Cardiac septum (tissue), 1 donor: ENCODE measurements around the gene LIN37. TPM values are rescaled to one million over a fixed set of nuclear protein-coding genes. Genes with fewer than 3 reads are reported as not detected.
"Not testable (repeated sequence)": the region's sequence is repeated elsewhere in the genome, so short reads cannot be mapped to it uniquely, and the experiment has no call there.

Source experiments
- DNase-seq: peaks from one replicate; pipeline ENCODE4 v3.0.0-alpha.2; 2020; ENCODE audit warnings: low spot score
- intact Hi-C: fragments of 100-400 bp; cut with DNase I; formaldehyde crosslinking; loops from one replicate; pipeline ENCODE4 v1.14.0; 2022
- total RNA-seq: library from RNA; stranded (reverse); fragmentation: NEBNext Ultra II Directional; extraction: Animal tissue kit (Norgen Biotek cat#: 25700); gene quantifications from one replicate; pipeline ENCODE4 v1.2.1, GENCODE V29; 2021
- donor health status: DM: no; HTN: no; CAD: no.

LIN37 gene
- total RNA-seq, 1 donor from 2014 or later: 9.6 TPM

DNA sequence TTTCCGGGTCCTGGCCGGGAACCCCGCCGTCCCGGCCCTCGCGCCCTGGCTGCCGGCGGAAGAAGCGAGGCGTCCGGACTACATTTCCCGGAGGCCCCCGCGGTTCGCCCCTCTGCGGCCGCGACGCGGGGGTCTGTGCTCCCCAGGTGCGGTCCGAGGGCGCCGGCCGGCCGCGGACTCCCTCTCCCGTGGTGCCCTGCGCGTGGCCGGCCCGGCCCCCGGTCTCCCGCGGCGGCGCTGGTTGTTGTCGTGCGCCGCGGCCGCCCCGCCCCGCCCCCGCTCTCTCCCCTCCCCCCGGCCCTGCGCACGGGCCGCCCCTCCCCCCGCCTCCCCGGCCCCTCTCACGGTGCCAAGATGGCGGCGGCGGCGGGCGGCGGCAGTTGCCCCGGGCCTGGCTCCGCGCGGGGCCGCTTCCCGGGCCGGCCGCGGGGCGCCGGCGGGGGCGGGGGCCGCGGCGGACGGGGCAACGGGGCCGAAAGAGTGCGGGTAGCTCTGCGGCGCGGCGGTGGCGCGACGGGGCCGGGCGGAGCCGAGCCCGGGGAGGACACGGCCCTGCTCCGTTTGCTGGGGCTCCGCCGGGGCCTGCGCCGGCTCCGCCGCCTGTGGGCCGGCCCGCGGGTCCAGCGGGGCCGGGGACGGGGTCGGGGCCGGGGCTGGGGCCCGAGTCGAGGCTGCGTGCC lies 30.6 kb upstream of the LIN37 start, which contains the start of gene KMT2B:
Gene KMT2B, plus strand, starts transcription at position 339 of the 680 bp plus-strand sequence. Its CDS starts 16 bp downstream, at position 355.
- no peak for DNase-seq
- intact Hi-C loops: loop anchor here (1.0 to 10.0 kb wide), 4 partner anchors 23 to 213 kb away; partner anchors contain the start of gene TMEM147

DNA sequence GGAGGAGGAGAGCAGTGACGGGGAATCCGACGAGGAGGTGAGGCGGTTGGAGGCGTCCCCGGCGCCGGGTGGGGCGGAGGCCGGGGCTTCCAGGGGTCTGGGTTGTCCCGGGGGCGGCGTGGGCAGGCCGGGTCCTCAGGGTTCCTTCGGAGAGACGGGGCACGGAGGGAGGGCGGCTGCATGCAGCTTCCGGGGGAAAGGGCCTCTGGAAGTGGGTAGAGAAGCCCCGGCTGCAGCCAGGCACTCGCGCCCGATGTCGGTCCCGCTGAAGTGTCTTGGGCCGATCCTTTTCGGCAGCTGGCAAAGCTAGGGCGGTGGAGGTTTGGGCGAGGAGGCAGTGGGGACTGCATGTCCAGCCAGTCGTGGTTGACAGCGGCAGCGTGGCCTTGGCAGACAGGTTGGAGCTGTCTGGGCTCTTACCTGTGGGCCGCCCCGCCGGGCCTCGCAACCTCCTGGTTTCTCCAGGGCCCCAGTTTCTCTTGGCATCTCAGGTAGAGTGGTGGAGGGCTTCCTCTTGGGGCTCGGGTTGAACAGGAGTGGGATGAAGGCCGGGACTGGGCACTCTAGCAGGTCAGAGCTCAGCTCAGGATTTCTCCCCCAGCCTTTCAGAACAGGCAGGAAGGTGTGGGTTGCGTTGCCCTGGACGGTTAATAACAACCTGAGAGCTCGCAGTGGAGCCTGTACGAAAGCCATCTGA lies 29.9 kb upstream of the LIN37 start:
- no peak for DNase-seq
- intact Hi-C loops: loop anchor here (5.0 to 10.0 kb wide), 2 partner anchors 106 to 171 kb away; partner anchors contain the start of gene TMEM147

DNA sequence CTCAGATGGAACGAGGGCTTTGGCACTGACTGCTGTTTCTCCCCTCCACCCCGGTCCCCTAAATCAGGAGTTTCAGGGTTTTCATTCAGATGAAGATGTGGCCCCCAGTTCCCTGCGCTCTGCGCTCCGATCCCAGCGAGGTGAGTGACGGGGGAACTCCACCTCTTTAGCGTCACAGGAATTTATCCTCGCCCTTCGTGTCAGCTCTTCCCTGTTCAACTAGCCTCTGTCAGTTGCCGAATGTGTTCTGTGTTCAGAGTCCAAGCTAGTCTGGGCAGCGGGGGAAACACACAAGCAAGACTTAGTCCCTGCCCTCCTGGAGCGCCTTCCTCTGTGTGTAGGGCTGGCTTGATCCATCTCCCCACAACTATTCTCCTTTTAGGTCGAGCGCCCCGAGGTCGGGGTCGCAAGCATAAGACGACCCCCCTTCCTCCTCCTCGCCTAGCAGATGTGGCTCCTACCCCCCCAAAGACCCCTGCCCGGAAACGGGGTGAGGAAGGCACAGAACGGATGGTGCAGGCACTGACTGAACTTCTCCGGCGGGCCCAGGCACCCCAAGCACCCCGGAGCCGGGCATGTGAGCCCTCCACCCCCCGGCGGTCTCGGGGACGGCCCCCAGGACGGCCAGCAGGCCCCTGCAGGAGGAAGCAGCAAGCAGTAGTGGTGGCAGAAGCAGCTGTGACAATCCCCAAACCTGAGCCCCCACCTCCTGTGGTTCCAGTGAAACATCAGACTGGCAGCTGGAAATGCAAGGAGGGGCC lies 28.8 kb upstream of the LIN37 start:
- intact Hi-C loops: loop anchor here (5.0 to 10.0 kb wide), 2 partner anchors 105 to 172 kb away; partner anchors contain the start of gene TMEM147
- no peak for DNase-seq

DNA sequence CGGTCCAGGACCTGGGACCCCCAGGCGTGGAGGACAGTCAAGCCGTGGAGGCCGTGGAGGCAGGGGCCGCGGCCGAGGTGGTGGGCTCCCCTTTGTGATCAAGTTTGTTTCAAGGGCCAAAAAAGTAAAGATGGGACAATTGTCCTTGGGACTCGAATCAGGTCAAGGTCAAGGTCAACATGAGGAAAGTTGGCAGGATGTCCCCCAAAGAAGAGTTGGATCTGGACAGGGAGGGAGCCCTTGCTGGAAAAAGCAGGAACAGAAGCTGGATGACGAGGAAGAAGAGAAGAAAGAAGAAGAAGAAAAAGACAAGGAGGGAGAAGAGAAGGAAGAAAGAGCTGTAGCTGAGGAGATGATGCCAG lies 28.2 kb upstream of the LIN37 start:
- DNase-seq: no peak
- intact Hi-C loops: no loop called here

DNA sequence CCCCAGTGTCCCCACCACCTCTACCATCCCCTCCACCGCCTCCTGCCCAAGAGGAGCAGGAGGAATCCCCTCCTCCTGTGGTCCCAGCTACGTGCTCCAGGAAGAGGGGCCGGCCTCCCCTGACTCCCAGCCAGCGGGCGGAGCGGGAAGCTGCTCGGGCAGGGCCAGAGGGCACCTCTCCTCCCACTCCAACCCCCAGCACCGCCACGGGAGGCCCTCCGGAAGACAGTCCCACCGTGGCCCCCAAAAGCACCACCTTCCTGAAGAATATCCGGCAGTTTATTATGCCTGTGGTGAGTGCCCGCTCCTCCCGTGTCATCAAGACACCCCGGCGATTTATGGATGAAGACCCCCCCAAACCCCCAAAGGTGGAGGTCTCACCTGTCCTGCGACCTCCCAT lies 27.7 kb upstream of the LIN37 start:
- no peak for DNase-seq
- intact Hi-C loops: no loop called here

DNA sequence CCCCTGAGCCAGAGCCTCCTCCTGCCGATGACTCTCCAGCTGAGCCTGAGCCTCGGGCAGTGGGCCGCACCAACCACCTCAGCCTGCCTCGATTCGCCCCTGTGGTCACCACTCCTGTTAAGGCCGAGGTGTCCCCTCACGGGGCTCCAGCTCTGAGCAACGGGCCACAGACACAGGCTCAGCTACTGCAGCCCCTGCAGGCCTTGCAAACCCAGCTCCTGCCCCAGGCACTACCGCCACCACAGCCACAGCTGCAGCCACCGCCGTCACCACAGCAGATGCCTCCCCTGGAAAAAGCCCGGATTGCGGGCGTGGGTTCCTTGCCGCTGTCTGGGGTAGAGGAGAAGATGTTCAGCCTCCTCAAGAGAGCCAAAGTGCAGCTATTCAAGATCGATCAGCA lies 27.0 kb upstream of the LIN37 start:
- no peak for DNase-seq
- intact Hi-C loops: no loop called here

DNA sequence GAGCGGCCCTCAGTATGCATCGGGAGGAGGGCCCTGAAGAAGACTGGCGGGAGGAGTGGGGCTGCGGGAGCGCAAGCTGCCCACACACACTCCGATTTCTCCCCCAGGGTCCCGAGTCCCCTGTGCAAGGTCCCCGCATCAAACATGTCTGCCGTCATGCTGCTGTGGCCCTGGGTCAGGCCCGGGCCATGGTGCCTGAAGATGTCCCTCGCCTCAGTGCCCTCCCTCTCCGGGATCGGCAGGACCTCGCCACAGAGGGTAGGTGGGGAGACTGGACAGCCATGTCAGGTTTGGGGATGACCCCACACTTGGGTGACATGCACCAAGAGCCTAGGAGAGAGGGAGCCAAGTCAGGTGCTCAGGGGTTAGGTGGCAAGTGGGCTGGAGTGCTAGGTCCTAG lies 25.9 kb upstream of the LIN37 start:
- no peak for DNase-seq
- intact Hi-C loops: no loop called here

DNA sequence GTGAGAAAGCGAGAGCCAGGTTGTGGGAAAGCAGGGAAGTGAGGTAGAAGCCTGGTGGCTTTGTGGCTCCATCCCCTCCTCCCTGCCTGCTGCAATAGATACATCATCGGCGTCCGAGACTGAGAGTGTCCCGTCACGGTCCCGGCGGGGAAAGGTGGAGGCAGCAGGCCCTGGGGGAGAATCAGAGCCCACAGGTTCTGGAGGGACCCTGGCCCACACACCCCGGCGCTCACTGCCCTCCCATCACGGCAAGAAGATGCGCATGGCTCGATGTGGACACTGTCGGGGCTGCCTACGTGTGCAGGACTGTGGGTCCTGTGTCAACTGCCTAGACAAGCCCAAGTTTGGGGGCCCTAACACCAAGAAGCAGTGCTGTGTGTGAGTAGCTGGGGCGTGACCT lies 25.5 kb upstream of the LIN37 start:
- intact Hi-C loops: no loop called here
- no peak for DNase-seq

DNA sequence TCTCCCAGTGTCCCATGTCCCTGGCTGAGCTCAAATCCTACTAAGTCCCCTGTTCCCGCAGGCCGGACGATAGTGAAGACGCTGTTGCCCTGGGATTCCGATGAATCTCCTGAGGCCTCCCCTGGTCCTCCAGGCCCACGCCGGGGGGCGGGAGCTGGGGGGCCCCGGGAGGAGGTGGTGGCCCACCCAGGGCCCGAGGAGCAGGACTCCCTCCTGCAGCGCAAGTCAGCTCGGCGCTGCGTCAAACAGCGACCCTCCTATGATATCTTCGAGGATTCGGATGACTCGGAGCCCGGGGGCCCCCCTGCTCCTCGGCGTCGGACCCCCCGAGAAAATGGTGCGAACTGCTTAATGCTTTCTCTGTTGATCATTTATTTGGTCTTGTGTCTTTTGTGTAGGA lies 24.7 kb upstream of the LIN37 start:
- DNase-seq: no peak
- intact Hi-C loops: no loop called here

DNA sequence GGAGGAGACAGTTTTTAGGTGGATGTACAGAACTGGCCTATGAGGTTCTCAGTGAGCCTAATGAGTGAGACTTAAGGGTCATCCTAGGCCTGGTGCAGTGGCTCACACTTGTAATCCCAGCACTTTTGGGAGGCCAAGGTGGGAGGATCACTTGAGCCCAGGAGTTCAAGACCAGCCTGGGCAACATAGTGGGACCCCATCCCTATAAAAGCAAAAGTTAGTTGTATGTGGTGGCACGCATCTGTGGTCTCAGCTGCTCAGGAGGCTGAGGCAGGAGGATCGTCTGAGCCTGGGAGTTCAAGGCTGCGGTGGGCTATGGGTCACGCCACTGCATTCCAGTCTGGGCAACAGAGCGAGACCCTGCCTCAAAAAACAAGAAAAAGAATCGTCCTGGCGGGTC lies 24.2 kb upstream of the LIN37 start:
- intact Hi-C loops, DNase-seq: not testable (repeated sequence)

DNA sequence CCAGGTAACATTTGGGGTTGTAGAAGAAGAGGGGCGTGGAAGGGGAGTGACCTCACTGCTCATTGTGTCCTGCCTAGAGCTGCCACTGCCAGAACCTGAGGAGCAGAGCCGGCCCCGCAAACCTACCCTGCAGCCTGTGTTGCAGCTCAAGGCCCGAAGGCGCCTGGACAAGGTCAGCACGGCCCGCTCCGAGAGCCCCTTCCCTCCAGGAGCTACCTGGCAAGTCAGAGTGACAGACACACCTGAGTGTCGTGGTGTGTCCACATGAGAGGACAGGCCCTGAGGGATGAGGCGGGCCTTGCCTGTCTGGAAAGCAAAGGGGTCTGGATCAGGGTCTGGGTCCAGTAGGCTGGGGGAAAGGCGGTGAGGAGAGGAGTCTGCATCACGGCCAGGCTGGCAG lies 23.8 kb upstream of the LIN37 start:
- intact Hi-C loops: no loop called here
- DNase-seq: no peak

DNA sequence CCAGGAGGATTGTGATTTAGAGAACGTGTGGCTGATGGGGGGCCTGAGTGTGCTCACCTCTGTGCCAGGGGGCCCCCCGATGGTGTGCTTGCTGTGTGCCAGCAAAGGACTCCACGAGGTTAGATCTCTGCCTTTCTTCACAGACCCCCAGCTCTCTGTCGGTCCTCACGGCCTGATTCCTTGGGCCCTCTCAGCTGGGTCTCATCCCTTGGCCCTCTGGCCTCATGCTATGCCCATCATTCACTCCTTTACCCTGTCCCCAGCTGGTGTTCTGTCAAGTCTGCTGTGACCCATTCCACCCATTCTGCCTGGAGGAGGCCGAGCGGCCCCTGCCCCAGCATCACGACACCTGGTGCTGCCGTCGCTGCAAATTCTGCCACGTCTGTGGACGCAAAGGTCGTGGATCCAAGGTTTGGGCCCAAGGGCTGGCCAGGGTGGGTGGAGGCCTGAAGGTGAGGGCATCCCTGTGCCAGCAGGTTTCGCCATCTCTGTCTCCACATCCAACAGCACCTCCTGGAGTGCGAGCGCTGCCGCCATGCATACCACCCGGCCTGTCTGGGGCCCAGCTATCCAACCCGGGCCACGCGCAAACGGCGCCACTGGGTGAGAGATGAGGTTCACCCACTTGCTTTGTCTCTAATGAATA lies 23.0 kb upstream of the LIN37 start:
- intact Hi-C loops: no loop called here
- DNase-seq: no peak

DNA sequence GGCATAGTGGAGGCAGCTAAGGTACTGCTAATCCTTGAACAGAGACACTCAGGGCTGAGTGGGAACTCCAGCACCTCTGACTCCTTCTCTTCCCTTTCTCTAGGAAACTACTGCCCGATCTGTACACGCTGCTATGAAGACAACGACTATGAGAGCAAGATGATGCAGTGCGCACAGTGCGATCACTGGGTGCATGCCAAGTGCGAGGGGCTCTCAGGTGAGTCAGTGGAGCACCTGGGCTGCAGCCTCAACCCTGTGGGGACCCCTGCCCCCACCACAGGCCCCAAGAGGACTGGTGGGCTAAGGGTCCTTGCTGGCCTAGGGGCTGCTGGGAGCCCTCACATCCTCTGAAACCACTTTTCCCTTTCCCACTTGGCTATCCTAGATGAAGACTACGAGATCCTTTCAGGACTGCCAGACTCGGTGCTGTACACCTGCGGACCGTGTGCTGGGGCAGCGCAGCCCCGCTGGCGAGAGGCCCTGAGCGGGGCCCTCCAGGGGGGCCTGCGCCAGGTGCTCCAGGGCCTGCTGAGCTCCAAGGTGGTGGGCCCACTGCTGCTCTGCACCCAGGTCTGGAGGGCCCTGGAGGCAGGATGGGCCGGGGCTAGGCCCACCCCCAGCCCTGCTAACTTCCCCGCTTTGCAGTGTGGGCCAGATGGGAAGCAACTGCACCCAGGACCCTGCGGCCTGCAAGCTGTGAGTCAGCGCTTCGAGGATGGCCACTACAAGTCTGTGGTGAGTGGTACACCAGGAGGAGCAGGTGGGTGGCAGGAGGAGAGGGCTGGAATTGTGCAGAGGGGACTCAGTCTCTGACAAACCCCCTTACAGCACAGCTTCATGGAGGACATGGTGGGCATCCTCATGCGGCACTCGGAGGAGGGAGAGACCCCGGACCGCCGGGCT lies 21.1 kb upstream of the LIN37 start:
- intact Hi-C loops: no loop called here
- DNase-seq: no peak

DNA sequence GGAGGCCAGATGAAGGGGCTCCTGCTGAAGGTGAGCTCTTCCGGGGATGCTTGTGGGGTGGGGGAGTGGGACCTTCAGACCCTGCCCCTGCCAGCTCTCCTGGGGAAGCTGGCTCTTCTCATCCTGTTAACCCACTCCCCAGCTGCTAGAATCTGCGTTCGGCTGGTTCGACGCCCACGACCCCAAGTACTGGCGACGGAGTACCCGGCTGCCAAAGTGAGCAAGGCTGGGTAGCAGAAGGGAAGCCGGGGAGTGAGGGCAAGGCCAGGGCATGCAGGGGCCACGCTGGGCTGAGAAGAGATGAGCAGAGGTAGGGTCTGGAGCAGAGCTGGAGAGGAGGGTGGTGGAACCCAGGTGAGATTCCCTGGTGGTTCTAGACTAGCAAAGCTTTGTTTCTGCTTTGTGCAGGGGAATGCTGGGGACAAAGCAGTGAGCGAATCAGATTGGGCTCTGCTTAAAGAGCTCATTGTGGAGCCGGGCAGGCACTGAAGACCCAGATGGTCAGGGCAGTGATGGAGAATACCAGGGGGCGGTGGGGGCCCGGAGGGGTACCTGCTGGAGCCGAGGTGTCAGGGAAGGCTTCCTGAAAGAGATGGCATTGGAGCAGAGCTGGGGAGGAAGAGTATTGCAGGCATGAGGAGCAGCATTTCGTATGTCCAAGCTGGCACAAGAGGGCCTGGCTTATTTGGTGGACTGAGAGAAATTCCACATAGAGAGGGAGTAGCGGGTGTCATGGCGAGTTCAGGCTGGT lies 20.2 kb upstream of the LIN37 start:
- intact Hi-C loops: no loop called here
- no peak for DNase-seq

DNA sequence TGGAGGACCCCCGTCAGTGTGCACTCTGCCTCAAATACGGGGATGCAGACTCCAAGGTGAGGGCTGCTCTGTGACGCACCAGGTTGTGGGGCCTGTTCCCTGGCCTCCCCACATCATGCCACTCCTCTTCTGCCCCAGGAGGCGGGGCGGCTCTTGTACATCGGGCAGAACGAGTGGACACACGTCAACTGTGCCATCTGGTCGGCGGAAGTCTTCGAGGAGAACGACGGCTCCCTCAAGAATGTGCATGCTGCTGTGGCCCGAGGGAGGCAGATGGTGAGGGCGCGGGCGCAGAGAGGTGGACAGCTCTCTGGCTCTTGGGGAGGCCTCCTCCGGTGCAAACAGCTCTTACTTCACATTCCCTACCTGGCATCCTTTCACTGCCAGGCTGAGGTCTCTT lies 19.4 kb upstream of the LIN37 start:
- no peak for DNase-seq
- intact Hi-C loops: no loop called here

DNA sequence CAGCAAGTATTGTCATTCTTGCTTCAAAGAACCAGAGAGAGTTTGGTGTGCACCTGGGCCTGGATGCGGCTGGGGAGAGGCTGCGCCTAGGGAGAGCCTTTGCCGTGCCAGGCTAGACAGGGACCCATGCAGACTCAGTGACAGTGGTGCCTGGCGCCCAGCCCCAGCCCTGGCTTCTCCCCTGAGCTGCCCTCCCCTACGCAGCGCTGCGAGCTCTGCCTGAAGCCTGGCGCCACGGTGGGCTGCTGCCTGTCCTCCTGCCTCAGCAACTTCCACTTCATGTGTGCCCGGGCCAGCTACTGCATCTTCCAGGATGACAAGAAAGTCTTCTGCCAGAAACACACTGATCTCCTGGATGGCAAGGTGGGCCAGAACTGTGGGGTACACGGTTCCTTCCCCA lies 18.6 kb upstream of the LIN37 start:
- intact Hi-C loops: no loop called here
- DNase-seq: no peak

DNA sequence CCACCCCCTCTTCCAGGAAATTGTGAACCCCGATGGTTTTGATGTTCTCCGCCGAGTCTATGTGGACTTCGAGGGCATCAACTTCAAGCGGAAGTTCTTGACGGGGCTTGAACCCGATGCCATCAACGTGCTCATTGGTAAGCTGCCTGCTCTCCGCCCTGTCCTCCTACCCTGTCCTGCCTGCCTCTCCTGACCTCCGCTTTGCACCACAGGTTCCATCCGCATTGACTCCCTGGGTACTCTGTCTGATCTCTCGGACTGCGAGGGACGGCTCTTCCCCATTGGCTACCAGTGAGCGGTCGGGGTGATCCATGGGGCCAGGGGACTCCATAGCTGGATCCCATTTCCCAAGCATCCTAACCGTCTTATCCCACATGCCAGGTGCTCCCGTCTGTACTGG lies 18.1 kb upstream of the LIN37 start:
- intact Hi-C loops: no loop called here
- DNase-seq: no peak

DNA sequence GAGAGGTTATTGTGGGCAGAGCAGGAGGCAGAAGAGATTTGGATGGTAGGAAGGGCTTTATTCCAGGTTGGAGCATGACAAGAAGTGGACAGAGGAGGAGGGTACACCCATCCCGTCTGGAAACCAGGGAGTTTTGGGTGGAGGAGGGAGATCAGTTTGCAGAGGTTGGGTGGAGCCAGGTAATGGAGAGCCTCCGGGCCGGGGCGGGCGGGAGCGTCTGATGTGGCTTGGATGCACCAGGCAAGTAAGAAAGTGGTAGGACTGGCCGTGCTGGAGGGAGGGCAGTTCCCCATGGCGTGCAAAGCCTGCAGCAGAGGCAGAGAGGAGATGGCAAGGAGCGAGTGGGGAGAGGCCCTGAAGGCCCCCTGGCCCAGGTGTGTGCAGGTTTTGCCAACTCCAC lies 17.0 kb upstream of the LIN37 start:
- intact Hi-C loops: no loop called here
- no peak for DNase-seq
